AG08396 (cell line): ENCODE results near the gene GNLY.
"Not testable (repeated sequence)": the region's sequence is repeated elsewhere in the genome, so short reads cannot be mapped to it uniquely, and the experiment has no call there.

ENCODE experiments used
- DNase-seq: peaks from one replicate; pipeline ENCODE4 v3.0.0; 2012; ENCODE audit warnings: low spot score, mixed read lengths

GNLY gene

GRCh38 chr2:85694052-85695025 is at the start of gene GNLY:
GNLY (plus strand) TSS chr2:85694358; CDS start chr2:85694419, 61 bp downstream.
- DNase-seq: no peak

DNA sequence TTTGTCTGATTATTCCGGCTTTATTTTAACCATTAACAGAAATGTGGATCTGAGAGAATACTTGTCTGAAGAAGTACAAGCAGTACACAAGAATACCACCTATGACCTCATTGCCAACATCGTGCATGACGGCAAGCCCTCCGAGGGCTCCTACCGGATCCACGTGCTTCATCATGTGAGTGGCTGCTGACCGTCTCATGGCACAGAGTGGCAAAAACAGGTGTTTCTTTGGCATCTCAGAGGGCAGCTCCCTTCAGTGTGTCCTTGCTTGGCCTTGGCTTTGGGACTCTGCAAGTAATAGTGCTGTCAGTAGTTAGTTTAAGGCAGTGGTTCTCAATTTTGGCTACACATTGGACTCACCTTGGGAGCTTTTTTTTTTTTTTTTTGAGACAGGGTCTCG is 49.2 kb upstream of the GNLY start:
- no peak for DNase-seq

DNA sequence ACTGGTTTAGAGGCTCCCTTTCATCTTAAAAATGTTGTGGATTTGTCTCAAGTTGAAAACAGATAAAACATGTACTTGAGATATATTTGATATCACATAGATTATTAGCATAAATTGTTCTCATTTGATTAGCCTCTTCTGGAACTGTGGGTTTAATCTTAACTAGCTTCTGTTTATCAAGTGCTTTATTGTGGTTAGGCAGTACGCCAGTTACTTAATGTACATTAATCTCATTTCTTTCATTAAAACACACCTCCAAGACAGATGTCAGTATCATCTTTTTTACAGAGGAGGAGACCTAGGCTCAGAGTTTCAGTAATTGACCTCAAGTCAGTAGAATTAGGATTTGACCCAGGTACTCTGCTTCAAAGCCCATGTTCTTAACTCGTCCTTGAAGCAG is 48.0 kb upstream of the GNLY start:
- DNase-seq: no peak

GRCh38 chr2:85647823-85648526 is 46.2 kb upstream of the GNLY start:
- DNase-seq: no peak

DNA sequence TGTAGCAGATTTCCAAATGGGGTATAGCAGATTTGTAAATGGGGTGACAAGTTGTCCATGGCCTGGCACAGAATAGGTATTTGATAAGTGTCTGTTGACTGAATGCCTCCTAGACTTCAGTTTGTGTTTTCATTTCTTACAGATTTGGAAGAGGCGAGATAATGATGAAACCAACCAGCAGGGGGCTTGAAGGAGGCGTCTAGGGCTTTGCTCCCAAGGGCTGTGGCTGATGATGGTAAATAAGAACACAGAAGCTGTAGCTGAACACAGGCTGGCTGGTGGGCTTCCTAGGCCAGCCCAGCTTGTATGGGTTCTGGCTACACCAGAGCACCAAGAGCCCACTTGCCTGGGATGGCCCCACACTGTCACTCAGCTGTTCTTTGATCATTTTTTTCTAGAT is 45.5 kb upstream of the GNLY start:
- DNase-seq: peak; percentile 68

- DNase-seq: peak; percentile 37
Measured at GRCh38 chr2:85649201-85650190, 44.7 kb upstream of the GNLY start.

GRCh38 chr2:85650456-85650855 is 43.7 kb upstream of the GNLY start:
- DNase-seq: no peak

- no peak for DNase-seq
Measured at GRCh38 chr2:85651097-85651496, 43.1 kb upstream of the GNLY start.

GRCh38 chr2:85652056-85652455 is 42.1 kb upstream of the GNLY start:
- no peak for DNase-seq

DNA sequence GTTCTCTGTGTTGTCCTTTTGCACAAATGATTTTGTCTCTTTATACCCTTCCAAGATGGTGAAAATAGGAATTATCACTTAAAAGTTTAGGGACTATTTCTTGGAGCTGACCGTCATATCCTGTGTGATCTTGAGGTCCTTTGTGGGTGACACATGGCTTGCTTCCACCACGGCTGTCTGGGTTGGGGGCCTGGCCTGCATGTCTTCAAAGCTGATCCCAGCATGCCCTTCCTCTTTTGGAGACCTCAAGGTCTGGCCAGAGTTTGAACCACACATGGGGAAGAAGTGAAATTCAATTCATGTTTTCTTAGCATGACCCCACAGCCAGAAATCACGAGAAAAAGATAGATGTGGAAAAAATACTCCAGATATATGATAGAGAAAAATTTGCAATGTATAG is 40.2 kb upstream of the GNLY start:
- DNase-seq: no peak

DNA sequence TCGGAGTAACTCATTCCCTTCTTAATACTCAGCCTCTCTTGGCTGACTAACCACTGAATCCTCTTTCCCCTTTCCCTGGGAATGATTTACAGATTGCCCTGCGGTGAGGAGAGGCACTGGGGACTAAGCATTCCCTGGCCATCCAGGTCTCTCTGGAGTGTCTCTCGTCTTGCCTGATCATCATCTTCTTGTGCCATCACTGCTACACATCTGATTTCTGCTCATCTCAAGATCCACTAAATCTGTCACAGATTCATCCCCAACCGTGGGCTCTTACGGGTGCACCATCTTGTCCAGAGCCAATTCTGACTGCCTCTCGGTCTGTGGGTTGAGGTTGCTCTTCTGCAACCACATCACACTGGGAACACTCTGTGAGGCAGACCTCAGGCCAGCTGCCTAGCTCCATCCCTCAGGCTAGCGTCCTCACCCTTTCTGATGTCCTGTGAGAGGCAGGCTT is 38.2 kb upstream of the GNLY start:
- DNase-seq: peak; percentile 53

DNA sequence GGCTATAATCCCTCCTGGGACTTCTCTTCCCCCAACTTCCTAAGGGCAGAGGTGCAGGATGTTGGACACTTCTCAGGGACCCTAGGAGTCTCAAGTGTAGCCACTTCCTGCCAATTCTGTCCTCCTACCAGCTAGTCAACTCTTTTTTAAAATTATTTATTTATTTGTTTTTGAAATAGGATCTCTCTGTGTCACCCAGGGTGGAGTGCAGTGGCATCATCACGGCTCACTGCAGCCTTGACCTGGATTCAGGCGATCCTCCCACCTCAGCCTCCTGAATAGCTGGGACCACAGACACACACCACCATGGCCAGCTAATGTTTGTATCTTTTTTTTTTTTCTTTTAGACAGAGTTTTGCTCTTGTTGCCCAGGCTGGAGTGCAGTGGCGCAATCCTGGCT is 37.7 kb upstream of the GNLY start:
- DNase-seq: no peak

DNA sequence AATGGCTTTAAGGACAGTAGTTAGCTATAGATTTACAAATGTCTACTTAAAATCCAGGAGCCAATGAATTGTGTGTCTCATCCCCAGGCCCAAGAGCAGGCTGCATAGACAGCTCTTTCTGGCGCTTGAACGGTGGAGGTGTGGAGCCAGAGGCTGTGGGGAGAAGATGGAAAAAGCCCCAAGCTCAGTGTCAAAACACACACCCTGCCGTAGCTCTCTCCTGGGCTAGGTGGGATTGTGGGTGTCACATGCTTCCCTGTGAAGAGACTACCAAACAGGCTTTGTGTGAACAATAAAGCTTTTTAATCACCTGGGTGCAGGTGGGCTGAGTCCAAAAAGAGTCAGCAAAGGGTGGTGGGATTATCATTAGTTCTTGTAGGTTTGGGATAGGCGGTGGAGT is 36.8 kb upstream of the GNLY start:
- DNase-seq: not testable (repeated sequence)

- DNase-seq: no peak
Measured at GRCh38 chr2:85659324-85659981, 34.7 kb upstream of the GNLY start.

GRCh38 chr2:85660301-85660700 is 33.9 kb upstream of the GNLY start:
- DNase-seq: not testable (repeated sequence)

DNA sequence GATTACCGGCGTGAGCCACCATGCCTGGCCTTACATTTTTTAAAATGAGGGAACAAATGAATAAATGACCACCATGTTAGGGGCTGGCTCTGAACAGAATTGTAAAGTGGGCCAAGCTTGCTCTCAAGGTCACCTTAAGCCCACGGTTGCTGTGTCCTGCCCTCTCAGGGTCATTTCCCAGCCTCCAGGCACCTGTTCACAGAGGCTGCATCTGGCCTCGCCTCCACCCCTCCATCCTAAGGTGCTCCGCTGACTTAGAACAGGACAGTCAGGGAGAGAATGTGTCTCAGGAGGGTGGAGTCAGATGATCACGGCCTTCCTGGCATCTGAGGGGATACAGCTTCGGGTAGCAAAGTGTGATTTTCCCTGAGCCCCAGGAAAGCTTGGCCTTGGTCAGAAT is 33.4 kb upstream of the GNLY start:
- DNase-seq: no peak

DNA sequence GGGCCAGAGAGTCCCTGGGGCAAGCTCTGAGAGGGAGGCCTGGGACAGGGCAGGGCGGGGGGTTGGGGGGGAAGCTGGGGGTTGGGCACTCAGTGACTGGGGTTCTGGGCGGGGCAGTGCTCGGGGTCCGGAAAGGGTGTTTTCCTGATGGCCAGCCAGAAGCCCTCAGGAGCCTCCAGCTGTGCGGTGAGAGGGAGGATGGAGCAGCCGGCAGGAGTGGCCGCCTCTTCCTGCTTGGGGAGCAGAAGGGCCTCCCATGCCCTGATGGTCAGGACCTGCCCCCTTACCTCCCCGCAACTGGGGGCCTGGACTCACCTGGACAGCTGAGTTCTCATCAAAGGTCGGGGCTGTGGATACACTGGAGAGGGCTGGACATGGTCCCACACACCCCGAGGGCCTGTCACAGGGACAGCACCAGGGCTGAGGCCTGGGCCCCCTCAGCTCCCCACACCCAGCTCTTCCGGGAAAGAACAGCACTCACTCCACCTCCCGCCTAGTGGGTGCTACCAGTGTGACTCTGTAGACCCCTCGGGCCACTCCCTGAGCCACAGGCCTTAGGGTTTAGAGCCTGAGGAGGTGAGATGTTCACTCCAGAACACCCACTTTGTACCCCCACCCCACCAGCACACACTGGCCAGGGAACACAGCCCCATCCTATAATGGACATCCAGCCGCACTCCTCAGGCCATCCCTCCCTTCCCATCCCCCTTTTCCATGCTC is 32.9 kb upstream of the GNLY start:
- no peak for DNase-seq

- DNase-seq: peak; percentile 88
Measured at GRCh38 chr2:85662899-85663593, 31.1 kb upstream of the GNLY start.

DNA sequence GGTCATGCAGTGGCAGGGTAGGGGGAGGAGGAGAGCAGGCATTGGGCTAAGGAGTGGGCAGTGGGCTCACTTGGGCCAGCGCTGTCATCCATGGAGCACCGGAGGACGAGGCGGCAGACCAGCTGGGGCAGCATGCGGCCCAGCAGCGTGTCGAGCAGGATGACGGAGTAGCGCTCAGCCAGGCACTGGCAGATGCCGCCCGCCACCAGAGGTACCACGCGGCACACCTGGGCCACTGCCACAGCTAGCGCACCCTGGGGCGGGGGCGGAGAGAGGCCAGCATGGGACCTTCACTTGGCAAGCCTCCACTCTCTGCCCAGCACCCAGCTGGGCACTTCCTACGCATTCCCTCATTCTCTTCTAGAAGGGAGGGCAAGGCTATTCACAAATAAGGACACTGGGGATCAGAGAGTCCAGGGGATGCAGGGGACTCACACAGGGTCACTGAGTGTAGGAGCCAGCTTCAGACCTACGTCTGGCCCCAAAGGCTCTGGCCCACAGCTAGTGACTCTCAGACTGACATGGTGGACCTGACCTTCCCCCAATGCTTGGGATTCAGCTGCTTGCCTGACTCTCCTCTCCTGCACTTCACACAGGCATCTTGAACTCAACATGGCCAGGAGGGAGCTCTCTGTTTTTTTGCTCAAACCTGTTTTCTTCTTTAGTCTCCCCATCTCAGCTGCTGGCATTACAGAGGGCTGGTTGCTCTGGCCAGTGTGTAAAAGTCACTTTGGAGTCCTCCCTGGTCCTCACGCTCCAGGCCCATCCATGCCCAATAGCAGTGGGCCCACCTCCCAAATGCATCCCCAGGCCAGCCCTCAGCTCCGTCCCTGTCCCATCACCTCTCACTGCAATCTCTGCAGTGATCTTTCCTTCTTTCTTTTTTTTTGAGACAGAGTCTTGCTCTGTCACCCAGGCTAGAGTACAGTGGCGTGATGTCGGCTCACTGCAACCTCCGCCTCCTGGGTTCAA is 30.3 kb upstream of the GNLY start:
- DNase-seq: no peak
